GM18909 (cell line): Measurements from ENCODE around the gene HEXIM1.

Experiments used
- ATAC-seq: cut with Tn5 transposase; IDR thresholded peaks from one replicate; pipeline ENCODE4 v1.9.1; 2021; ENCODE audit warnings: mild to moderate bottlenecking; ENCODE audit not compliant: unreplicated experiment, poor library complexity

HEXIM1 gene

DNA sequence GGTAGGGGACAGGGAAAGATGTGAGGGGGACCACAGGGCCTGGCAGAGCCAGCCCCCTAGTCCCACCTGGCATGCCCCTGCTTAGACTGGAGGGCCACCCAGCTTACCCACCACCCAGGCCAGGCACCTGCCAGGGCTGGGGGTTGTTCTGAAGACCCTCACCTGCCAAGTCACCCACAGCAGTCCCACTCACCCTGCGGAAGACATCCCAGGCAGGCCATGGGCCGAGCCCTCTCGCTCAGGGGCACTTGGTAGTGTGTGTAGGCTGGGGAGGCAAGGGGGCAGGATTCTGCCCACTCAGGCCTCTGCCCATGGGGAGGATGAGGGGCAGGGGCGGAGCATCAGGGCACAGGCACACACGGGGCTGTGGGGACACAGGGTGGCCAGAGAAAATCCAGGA is 19.9 kb upstream of the HEXIM1 start:
- no peak for ATAC-seq

- no peak for ATAC-seq
Measured at GRCh38 chr17:45128989-45129388, 19.3 kb upstream of the HEXIM1 start.

DNA sequence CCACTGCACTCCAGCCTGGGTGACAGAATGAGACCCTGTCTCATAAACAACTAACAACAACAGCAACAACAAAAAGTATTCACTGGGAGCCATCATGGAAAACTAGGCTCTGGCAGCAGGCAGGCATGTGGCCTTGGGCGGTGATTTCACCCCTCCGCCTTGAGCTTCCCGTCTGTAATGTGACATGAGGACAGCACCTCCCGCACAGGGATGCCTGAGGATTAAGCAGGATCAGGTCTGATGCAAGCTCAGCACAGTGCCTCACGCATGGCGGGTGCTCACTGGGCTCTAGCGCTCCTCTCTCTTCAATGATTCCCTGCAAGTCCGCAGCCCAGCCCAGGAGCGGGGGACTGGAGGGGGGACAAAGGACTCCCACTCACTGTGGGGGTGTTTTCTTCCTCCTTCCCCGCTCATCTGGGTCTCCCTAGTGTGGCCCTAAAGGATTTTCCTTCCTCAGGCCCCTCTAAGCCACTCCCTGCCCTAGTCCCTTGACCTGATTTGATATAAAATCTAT is 18.8 kb upstream of the HEXIM1 start:
- ATAC-seq: no peak

- no peak for ATAC-seq
Measured at GRCh38 chr17:45129940-45130680, 18.2 kb upstream of the HEXIM1 start.

- ATAC-seq: no peak
Measured at GRCh38 chr17:45130681-45131615, 17.3 kb upstream of the HEXIM1 start.

DNA sequence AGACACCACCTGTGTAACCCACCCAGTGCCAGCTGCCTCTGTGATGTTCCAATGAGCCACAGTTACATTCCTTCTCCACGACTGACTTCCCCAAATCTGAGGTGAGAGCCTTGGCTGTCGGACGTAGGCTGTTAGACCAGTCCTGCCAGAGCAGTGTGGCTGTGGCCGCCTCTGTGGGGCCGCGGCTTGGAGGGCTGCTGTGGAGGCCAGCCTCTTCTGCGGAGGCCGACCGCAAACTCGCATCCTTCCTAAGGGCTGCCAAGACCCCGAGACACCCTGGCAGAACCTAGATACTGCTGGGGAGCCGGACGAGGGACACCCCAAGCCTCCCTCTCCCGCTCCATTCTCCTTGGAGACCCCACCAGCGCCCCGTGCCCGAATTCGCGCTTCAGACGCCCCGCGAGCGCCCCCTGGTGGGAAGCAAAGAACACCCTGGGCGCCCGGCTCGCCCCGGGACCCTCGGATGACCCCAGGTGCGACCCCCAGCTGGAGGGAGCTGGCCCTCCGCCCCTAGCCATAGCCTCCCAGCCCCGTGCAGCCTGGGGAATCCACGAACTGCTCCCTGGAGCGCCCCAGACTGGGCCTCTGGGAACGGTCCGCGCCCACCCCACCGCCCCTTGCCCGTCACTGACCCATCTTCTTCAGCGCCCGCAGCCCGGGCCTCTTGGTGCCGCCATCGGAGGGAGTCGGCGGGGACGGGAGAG is 16.5 kb upstream of the HEXIM1 start:
- peak; percentile 3 for ATAC-seq

DNA sequence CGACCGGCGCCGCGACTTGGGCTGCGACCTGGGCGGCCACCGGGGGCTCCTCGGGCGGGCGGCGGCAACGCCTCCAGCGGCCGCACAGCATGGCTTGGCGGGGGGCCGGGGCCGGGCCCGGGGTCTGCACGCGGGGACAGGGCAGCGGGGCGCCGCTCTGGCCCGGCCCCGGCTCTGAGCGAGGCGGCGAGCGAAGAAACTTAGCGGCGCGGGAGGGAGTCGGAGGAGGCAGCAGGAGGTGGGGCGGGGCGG is 16.0 kb upstream of the HEXIM1 start, which contains the start of gene PLCD3:
Gene PLCD3, minus strand, starts transcription at position 196 of the 252 bp plus-strand sequence. Its CDS starts 105 bp downstream, at position 91.
- no peak for ATAC-seq

DNA sequence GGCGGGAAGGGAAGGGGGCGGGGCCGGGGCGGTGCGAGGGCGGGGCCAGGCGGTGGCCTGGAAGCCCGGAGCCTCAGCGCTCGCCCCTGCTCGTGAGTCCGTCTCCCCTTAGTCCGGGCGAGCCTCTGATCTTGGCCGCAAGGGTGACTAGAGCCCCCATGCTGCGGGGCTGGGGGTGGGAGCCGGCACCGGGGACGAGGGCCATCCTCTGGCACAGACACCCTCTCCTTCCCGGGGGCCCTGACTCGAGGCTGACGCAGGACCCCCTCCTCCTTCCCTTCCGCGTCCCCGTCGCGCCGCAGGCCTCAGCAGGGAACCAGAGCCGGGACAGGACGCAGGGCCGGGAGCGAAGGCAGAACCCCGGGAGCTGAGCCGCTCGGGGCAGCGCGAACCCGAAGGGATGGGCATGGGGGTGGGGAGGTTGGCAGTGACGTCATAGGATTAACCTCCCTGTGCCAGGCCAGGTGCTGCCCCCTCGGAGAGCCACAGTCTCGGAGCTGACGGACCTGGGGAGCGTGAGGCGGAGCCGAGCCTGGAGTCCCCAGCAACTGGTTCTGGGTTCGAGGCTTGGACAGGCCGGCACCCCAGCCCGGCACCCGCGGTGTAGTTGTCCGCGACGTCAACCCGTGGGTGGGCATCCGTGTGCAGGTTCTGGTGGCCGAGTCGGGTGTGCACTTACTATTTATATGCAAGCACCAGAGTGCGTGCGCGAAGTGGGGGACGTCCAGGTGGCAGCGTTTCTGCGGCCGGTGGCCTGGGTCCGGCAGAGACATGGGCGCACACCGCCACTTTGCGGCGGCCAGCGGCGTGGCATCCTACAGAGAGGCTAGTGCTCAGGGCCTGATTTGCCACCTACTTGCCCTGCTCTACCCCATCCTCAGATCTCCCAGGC is 15.5 kb upstream of the HEXIM1 start:
- ATAC-seq: peak; percentile 33

GRCh38 chr17:45135192-45135977 is 12.9 kb upstream of the HEXIM1 start, which contains the start of gene ACBD4:
TSS of gene ACBD4 (plus strand) at chr17:45135687. CDS start at chr17:45136145, 458 bp downstream.
- ATAC-seq: peak; percentile 71

DNA sequence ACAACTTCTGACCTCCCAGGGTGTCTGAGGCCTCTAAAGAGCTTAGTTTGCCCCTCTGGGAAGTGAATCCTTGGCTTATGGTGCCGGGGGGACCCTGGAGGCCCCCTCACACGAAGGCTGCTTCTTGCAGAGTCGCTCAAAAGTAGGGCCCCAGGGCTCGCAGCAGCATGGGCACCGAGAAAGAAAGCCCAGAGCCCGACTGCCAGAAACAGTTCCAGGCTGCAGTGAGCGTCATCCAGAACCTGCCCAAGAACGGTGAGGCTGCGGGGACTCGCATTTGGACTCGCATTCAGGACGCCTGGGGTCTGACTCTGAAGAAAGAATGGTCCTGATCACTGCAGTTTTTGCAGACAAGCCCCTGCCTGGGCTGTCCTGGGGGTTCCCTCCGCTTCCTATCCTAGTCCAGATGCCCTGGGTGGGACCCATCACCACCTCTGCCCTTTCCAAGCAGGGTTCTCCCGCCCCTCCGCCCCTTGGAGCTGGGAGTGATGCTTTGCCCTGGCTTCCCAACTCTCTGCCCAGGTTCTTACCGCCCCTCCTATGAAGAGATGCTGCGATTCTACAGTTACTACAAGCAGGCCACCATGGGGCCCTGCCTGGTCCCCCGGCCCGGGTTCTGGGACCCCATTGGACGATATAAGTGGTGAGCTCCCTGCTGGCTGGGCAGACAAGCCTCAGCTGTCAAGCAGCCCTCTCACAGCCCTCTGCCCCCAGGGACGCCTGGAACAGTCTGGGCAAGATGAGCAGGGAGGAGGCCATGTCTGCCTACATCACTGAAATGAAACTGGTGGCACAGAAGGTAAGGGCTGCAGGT is 12.1 kb upstream of the HEXIM1 start:
- ATAC-seq: no peak

- no peak for ATAC-seq
Measured at GRCh38 chr17:45136846-45137560, 11.3 kb upstream of the HEXIM1 start.

DNA sequence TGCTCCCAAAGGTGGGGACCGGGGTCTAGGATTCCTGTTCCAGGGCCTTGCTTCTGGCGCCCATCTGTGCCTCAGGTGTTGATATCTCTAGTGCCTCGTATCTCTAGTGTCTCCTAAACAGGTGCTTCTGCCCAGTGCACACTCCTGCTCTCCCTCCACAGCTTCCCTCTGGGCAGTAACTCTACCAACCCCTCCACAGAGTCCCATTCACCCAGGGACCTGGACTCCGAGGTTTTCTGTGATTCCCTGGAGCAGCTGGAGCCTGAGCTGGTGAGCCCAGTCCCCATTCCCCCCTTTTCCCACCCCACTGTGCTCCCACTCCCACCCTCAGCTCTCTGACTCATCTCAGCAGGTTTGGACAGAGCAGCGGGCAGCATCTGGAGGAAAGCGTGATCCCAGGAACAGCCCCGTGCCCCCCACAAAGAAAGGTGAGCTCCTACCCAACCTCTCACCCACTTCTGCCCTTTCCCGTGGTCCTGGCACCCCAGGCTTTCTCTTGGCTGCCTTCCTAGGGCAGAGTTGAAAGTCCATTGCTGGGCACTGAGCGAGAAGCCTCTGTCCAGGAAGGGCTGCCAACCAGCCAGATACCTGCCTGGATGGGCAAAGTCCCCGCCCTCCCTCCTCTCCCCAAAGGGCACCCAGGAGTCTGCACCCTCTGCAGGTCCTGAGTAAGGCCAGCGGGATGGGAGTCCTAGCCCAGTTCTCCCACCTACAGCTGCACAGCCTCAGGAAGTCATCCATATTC is 10.5 kb upstream of the HEXIM1 start:
- ATAC-seq: no peak

DNA sequence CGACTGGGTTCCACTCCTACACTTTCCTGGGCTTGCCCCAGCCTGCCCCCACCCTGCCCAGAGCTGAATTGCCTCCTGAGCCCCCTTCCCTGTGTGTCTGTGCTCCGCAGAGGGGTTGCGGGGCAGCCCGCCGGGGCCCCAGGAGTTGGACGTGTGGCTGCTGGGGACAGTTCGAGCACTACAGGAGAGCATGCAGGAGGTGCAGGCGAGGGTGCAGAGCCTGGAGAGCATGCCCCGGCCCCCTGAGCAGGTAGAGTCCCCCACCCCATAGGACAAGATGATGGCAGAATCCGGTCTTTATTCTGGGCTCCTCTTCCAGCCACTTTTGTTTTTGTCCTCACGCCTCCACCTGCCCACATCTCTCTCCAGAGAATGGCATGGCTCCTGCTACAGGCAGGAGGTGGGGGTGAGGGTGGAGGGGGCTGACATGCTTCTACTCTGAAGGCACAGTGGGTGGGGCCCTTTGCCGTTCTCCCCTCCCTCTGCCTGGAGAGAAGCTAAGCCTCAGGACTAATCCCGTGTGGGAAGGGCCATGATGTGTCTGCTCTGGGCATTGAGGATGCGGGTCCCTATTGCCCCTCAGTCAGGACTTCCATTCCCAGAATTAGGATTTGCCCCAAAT is 9.3 kb upstream of the HEXIM1 start:
- no peak for ATAC-seq

DNA sequence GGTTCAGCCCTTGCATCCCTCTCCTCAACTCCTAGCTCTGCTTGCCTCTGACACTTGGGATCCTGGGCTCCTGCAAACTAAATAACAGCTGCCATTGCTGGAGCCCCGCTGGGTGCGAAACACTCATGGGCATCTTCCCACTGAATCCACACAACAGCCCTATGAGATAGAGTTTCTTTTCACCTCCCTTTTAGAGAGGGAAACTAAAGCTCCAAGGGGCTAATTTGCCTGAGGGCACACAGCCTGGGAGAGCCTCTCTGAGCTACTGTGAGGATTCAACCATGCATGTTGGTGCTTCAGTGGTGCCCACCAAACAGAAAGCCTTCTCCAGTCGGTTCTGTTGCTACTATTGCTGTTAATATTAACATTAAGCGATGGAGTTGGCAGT is 8.7 kb upstream of the HEXIM1 start:
- ATAC-seq: no peak

DNA sequence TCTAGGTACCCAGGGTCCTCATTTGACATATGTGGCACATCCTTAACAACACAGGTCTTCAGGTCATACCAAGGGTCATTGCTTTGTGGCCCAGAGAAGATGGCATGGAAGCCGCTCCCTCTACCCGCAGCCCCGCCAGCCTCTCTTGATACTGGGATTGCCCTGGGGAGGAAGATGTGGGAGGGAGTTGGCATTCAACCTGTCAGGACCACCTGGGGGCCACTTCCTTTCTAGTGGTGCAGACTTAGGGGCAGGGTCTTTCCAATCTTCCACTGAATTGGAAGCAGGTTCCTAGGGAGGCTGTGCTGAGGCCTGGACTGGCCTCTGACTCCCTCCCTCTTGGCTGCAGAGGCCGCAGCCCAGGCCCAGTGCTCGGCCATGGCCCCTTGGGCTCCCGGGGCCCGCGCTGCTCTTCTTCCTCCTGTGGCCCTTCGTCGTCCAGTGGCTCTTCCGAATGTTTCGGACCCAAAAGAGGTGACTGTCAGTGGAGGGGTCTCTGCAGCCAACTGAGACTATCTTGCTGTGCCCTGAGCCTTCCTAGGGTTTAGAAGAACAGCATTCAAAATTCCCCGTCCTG is 5.1 kb upstream of the HEXIM1 start:
- ATAC-seq: no peak

GRCh38 chr17:45143767-45144198 is 4.5 kb upstream of the HEXIM1 start:
- ATAC-seq: no peak
